Esophagus muscularis mucosa (tissue), 4 donors: ENCODE data around the gene LRRC7.

Experiments
- EP300 ChIP-seq: sonication (generic); formaldehyde crosslinking; IDR thresholded peaks from one replicate; pipeline ENCODE4 v1.6.1; 2017; ENCODE audit warnings: antibody characterized with exemption
- POLR2A ChIP-seq: fragments of 450-650 bp; IDR thresholded peaks from one replicate; pipeline ENCODE4 v1.6.1; 2017; ENCODE audit warnings: antibody characterized with exemption, moderate library complexity, mild to moderate bottlenecking, low read depth
- POLR2AphosphoS5 ChIP-seq, 2 donors: sonication (generic); formaldehyde crosslinking; IDR thresholded peaks; one replicate each; pipeline ENCODE4 v1.6.1; 2017; ENCODE audit warnings: antibody characterized with exemption in 2 of 2
- TF ChIP-seq, protein P1 (sequence below), 3 experiments: fragments of 200-600 bp in 2 of 3; fragments of 450-650 bp in 1 of 3; sonication (generic) in 2 of 3; IDR thresholded peaks; one replicate each; pipeline ENCODE4 v1.5.1; 2017 to 2019; ENCODE audit warnings: antibody characterized with exemption in 3 of 3, mild to moderate bottlenecking in 2 of 3, moderate library complexity in 1 of 3

DNA sequence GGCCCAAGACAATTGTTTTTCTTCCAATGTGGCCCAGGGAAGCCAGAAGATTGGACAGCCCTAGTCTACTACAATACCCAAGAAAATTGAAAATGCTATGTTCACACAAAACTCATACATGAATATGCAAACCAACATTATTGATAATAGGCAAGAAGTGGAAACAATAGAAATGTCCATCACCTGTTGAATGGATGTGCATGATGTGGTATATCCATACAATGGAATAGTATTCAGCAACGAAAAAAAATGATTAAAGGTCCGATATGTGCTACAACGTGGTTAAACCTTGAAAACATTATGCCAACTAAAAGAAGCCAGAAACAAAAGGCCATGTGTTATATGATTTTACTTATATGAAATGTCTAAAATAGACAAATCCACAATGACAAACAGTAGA is 375.3 kb downstream of the LRRC7 start:
- TF ChIP-seq, protein P1, sequence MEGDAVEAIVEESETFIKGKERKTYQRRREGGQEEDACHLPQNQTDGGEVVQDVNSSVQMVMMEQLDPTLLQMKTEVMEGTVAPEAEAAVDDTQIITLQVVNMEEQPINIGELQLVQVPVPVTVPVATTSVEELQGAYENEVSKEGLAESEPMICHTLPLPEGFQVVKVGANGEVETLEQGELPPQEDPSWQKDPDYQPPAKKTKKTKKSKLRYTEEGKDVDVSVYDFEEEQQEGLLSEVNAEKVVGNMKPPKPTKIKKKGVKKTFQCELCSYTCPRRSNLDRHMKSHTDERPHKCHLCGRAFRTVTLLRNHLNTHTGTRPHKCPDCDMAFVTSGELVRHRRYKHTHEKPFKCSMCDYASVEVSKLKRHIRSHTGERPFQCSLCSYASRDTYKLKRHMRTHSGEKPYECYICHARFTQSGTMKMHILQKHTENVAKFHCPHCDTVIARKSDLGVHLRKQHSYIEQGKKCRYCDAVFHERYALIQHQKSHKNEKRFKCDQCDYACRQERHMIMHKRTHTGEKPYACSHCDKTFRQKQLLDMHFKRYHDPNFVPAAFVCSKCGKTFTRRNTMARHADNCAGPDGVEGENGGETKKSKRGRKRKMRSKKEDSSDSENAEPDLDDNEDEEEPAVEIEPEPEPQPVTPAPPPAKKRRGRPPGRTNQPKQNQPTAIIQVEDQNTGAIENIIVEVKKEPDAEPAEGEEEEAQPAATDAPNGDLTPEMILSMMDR (IDR thresholded peaks at IDR 0.05): no peak
- TF ChIP-seq EP300: no peak
- TF ChIP-seq POLR2A: no peak
- TF ChIP-seq POLR2AphosphoS5 (IDR thresholded peaks at IDR 0.05): no peak
